Epithelial cell of proximal tubule (primary cell): ENCODE results near the gene DYNC1H1. TPM values are rescaled to one million over a fixed set of nuclear protein-coding genes. Genes with fewer than 3 reads are reported as not detected.

Source experiments
- DNase-seq: peaks from one replicate; pipeline ENCODE4 v3.0.0-alpha.2; 2011; ENCODE audit warnings: low read depth
- H3K4me3 ChIP-seq: 2 replicates; pipeline ENCODE4 v1.5.1; 2011; ENCODE audit warnings: low read depth, mild to moderate bottlenecking, low read length
- CTCF ChIP-seq: conservative IDR thresholded peaks from 2 replicates; pipeline ENCODE4 v1.5.1; 2012; ENCODE audit warnings: low read depth, mild to moderate bottlenecking, low read length
- total RNA-seq: library from RNA; depleted of rRNA; stranded (reverse); fragments of >200 nt; gene quantifications from 2 replicates; pipeline ENCODE4 v1.2.3, GENCODE V29; 2015

DYNC1H1 gene
- total RNA-seq, result 300 and 402 TPM in 2 replicates

- DNase-seq, result no peak
- peak within 1 kb of the TSS; percentile 95 for H3K4me3 ChIP-seq
- no peak for TF ChIP-seq CTCF
Observed at GRCh38 chr14:101964297-101965180, at the start of gene DYNC1H1. Gene DYNC1H1, plus strand, starts transcription at chr14:101964573. Its CDS starts 119 bp downstream, at chr14:101964692.

GRCh38 chr14:101915871-101916815 is 48.2 kb upstream of the DYNC1H1 start:
- DNase-seq, result no peak
- no peak for TF ChIP-seq CTCF
- H3K4me3 ChIP-seq, result no peak overlapping the region

GRCh38 chr14:101916816-101917412 is 47.5 kb upstream of the DYNC1H1 start:
- DNase-seq, result no peak
- no peak overlapping the region for H3K4me3 ChIP-seq
- TF ChIP-seq CTCF, result no peak

GRCh38 chr14:101917413-101918017 is 46.9 kb upstream of the DYNC1H1 start:
- DNase-seq, result no peak
- no peak for TF ChIP-seq CTCF
- H3K4me3 ChIP-seq, result no peak overlapping the region

GRCh38 chr14:101918065-101918989 is 46.0 kb upstream of the DYNC1H1 start:
- no peak for DNase-seq

More at GRCh38 chr14:101918065-101918989, 46.0 kb upstream of the DYNC1H1 start:
- H3K4me3 ChIP-seq, result no peak overlapping the region
- TF ChIP-seq CTCF, result no peak
